GM12874 (cell line): ENCODE results near the gene ANKRD17.

Experiments
- CTCF ChIP-seq: IDR thresholded peaks from 2 replicates; pipeline ENCODE4 v1.5.1; 2011; ENCODE audit warnings: low read depth, mild to moderate bottlenecking, control low read depth, low read length, moderate library complexity; ENCODE audit not compliant: insufficient read depth

The ANKRD17 gene

GRCh38 chr4:73161527-73162185, 96.9 kb downstream of the ANKRD17 start:
- TF ChIP-seq CTCF = no peak

- no peak for TF ChIP-seq CTCF
These were observed 102.2 kb downstream of the ANKRD17 start for GRCh38 chr4:73156394-73156793.

- no peak for TF ChIP-seq CTCF
These were observed 105.7 kb downstream of the ANKRD17 start for GRCh38 chr4:73152893-73153292.

GRCh38 chr4:73142995-73143547, 115.5 kb downstream of the ANKRD17 start:
- TF ChIP-seq CTCF = no peak

- TF ChIP-seq CTCF = no peak
These were observed 118.6 kb downstream of the ANKRD17 start for GRCh38 chr4:73139991-73140390.

GRCh38 chr4:73139245-73139644, 119.4 kb downstream of the ANKRD17 start:
- TF ChIP-seq CTCF = no peak

GRCh38 chr4:73137121-73137520, 121.5 kb downstream of the ANKRD17 start:
- no peak for TF ChIP-seq CTCF
